GM03348 (cell line): ENCODE data around the gene MSLN.
"Not testable (repeated sequence)": the region's sequence is repeated elsewhere in the genome, so short reads cannot be mapped to it uniquely, and the experiment has no call there.

Experiments
- DNase-seq: peaks from one replicate; pipeline ENCODE4 v3.0.0; 2012; ENCODE audit warnings: low spot score

MSLN gene

DNA sequence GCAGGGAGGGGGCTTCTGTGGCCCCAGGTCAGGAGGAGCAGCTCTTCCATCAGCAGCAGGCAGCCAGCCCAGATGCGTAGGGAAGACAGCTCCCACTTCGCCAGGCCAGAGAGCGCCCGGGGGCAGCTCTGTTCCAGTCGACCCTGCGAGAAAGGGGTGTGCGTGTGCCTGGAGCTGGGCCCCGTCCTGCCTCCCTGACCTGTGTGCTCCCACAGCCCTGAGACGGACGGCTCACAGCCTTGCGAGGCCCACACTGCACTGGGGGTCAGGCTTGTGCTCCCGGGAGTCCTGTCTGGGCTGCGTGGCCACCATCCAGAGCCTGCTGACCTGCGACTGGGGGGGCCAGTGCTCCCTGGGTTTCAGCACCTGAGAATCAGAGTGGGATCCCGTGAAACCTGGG, 469 bp upstream of the MSLN start:
- DNase-seq, result no peak

DNA sequence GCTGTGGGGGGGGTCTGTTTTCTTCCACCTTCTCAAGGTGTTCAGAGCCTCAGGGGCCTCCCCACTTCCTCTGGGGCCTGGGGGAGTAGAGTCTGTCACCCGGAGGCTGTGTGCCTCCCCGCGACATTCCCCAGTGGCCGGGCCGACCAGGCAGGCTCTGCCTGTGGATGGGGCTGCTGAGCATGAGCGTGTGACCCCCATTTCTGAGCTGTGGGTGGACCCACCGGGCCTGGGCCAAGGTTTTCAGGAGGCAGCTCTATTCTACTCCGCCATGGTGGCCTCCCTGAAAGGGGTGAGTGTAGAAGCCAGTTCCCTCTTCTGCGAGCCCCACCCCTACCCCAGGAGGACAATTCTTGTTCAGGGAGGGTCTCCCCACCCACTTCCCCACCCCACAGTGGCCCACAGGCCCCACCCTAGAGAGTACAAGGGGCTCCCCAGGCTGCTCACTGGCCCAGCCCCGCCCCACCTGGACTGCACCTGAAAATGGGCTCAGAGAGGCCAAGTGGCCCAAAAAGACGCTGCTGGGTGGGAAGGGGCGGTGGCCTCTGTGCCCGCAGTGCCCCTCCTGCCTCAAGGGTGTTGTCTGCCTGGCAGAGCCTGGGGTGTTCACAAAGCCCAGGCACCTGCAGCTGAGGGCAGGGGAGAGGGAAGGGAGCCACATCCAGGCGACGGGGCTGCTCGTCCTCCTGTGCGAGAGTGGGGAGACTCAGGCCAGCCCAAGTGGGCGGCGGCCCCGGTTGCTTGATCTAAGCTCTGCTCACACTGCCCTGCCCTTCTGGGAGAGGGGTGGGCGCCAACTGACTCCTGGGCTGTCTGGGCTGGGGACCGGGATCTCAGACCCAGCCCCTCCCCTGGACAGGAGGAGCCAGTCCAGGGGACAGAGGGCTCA, 1.3 kb downstream of the MSLN start:
- no peak for DNase-seq

DNA sequence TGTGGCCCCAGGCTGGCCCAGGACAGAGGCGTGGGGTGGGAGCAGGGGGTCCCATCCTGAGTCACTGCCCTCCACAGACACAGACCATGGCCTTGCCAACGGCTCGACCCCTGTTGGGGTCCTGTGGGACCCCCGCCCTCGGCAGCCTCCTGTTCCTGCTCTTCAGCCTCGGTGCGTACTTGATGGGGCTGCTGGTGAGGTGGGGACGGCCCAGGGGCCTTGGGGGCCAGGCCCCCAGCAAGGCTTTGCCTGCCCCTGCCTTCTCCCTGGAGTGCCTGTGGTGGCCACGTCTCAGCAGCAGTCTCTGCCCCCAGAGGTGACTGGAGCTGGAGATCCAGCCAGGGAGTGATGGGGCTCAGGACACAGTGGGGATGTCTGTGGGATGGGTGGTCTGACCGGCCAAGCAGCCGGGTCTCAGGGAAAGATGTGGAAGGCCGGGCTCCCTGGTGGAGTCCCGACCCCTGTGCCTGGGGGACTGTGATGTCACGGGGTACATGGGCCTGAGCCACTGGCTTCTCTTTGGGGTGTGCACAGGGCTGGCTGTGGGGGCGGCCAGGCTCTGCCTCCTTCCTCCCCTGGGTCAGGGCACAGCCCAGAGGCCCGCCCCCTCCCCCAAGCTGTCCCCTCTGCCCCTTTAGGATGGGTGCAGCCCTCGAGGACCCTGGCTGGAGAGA, 2.2 kb downstream of the MSLN start:
- no peak for DNase-seq

DNA sequence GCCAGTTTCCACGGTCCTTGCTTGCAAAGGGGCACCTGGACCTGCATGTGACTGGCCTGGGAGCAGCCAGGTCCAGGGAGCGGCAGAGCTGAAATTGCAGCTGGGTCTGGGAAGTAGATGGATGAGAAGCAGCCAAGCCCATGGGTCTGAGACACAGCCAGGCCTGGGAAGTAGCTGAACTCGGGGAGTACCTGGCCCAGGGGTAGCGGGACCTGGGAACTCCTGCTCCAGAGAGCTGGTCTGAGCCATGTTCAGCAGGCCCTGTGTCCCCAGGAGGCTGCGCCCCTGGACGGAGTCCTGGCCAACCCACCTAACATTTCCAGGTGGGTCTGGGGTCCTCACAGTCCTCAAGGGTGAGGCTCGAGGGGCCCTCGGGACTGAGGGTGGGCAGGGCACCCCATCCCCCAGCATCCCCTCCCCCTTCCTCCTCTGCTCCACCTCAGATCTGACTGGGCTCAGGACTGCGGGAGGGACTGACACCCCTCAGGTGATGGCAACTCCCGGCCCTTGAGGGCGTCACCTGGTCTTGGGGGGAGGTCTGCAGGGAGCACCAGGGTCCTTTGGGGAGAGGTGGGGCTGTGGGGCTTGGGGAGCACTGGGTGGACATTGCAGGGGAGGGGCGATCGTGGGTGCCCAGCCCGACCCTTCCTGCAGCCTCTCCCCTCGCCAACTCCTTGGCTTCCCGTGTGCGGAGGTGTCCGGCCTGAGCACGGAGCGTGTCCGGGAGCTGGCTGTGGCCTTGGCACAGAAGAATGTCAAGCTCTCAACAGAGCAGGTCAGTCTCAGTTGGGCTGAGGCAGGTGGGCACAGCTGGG, 3.0 kb downstream of the MSLN start:
- no peak for DNase-seq

DNA sequence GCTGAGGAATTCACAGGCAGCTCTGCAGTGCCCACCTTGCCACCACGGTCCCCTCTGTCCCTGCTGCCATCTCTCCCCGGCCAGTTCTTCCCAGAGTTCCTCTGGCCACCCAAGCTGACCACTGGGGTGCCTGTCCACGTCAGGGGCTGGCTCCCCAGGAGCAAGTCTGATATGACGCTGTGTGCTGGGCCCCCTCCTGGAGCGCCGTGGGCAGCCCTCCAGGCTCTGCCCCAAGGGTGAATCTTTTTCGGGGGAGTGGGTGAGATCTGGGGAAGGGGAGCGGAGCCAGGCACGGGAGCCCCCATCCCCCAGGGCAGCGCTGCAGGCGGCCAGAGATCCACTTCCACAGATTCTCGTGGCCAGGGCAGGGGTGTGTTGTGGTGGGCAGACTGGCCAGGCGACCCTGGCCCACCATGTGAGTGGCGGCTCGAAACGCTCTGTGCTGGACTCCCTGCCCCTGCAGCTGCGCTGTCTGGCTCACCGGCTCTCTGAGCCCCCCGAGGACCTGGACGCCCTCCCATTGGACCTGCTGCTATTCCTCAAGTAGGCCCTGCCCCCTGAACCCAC, 3.7 kb downstream of the MSLN start:
- DNase-seq, result no peak

DNA sequence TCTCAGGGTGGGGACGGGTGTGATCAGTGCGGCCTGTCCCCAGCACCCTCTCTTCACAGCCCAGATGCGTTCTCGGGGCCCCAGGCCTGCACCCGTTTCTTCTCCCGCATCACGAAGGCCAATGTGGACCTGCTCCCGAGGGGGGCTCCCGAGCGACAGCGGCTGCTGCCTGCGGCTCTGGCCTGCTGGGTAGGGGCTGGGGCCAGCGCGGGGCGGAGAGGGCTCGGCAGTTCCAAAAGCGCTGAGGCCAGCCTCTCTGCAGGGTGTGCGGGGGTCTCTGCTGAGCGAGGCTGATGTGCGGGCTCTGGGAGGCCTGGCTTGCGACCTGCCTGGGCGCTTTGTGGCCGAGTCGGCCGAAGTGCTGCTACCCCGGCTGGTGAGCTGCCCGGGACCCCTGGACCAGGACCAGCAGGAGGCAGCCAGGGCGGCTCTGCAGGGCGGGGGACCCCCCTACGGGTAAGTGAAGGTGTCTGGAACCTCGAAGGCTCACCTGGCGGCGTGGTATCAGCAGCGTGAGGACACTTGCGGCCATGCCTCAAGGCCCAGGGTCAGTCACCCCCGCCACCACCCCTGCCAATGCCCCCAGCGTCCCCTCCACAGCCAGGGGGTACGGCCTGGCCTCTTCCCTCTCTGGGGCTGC, 4.4 kb downstream of the MSLN start:
- no peak for DNase-seq

DNA sequence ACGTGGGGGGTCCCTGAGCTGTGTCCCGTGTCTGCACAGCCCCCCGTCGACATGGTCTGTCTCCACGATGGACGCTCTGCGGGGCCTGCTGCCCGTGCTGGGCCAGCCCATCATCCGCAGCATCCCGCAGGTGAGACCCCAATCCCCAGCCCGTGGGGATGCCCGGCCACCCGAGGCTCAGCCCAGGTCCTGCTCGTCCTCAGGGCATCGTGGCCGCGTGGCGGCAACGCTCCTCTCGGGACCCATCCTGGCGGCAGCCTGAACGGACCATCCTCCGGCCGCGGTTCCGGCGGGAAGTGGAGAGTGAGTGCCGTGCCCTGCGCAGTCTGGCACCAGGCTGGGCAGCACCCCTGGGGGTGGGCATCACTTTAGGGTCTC, 4.9 kb downstream of the MSLN start:
- DNase-seq, result no peak

DNA sequence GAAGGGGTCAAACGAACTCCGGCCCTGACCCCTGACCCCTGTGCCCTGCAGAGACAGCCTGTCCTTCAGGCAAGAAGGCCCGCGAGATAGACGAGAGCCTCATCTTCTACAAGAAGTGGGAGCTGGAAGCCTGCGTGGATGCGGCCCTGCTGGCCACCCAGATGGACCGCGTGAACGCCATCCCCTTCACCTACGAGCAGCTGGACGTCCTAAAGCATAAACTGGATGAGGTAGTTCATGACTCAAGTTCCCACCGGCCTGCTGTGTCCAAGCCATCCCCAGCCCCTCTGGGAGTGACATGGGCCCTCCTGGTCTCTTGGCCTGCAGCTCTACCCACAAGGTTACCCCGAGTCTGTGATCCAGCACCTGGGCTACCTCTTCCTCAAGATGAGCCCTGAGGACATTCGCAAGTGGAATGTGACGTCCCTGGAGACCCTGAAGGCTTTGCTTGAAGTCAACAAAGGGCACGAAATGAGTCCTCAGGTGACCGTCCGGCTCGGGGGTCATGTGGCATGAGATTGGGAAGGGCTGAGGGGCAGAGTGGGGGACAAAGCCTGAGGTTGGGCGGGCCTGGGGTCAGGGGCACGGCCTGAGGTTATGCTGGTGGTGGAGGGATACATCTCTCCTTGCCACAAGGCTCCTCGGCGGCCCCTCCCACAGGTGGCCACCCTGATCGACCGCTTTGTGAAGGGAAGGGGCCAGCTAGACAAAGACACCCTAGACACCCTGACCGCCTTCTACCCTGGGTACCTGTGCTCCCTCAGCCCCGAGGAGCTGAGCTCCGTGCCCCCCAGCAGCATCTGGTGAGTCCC, 5.7 kb downstream of the MSLN start:
- no peak for DNase-seq

DNA sequence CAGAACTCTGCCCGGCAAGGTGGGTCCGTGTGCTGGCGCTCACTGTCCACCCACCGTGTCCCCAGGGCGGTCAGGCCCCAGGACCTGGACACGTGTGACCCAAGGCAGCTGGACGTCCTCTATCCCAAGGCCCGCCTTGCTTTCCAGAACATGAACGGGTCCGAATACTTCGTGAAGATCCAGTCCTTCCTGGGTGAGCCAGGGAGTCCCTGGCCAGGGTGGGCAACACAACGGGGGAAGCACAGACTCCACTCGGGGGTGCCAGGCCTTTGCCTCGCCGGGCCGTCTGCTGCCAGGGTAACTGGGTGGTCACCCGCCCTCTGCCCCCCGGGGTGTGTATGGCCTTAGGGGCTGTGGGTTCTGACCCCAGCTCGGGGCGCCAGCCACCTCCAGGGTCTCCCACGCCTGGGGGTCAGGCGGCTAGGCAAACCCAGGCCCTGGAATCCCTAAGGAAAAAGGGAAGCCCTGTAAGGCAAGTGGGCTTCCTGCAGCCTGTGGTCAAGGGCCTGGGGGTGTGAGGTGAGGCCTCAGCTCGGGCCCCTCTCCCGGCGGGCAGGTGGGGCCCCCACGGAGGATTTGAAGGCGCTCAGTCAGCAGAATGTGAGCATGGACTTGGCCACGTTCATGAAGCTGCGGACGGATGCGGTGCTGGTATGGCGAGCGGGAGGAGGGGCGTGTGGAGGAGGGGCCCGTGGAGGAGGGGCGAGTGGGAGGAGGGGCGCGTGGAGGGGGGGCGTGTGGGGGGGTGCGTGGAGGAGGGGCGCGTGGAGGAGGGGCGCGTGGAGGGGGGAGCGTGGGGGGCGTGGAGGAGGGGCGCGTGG, 6.5 kb downstream of the MSLN start:
- DNase-seq, result no peak

DNA sequence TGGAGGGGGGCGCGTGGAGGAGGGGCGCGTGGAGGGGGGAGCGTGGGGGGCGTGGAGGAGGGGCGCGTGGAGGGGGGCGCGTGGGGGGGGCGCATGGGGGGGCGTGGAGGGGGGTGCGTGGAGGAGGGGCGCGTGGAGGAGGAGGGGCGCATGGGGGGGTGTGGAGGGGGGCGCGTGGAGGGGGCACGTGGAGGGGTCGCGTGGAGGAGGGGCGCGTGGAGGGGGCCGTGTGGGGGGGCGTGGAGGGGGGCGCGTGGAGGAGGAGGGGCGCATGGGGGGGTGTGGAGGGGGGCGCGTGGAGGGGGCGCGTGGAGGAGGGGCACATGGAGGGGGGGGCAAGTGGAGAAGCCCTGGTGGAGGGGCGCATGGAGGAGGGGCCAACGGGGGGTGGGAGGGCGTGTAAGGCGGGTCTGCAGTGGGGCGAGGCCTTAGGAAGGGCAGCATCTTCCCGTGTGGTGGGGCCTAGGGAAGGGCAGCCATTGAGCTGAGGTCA, 7.3 kb downstream of the MSLN start:
- DNase-seq, result no peak

DNA sequence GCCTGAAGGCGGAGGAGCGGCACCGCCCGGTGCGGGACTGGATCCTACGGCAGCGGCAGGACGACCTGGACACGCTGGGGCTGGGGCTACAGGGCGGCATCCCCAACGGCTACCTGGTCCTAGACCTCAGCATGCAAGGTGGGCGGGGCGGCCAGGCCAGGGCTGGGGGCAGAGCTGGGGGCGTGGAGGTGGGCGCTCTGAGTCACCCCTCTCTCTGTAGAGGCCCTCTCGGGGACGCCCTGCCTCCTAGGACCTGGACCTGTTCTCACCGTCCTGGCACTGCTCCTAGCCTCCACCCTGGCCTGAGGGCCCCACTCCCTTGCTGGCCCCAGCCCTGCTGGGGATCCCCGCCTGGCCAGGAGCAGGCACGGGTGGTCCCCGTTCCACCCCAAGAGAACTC, 7.9 kb downstream of the MSLN start:
- DNase-seq, result no peak

DNA sequence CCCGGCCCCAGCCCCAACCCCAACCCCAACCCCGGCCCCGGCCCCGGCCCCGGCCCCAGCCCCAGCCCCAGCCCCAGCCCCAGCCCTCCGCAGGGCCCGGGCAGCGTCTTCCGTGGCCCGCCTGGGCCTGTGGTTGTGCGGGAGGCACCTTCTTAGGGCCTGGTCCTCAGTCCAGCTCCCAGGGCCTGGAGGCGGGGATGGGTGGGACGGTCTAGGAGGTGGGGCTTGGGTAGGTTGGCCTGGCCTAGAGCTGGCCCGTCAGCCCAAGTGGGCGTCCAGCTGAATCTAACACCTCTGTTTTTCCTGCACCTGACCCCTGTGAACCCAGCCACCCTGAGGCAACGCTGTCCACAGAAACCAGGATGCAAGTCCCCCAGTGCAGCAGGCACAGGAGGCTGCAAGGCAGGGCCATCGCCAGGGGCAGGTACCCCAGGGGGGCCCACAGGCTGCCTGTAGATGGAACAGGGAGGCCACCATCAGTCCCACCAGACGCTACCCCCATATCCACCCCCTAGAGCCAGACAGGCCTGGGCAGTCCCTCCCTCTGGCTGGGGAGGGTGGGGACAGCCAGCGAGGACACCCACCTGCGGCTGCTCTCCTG, 8.8 kb downstream of the MSLN start:
- DNase-seq, result no peak

DNA sequence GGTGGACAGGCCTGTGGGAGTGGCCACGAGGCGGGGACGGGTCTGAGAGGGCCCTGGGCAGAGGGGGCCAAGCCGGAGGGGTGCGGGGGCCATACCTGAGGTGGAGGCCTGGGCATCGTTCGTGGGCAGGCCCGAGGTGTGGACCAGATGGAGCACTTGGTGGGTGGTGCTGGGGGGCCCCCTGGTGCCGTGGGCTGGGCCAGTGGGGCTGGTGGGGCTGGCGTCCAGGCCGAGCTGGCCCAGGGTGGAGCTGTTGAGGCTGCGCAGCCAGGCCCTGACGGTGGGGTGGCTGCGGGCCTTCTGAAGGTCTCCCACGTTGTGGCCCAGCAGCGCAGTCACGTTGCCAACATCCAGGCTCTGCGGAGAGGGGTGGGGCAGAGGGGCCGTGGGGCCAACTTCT, 9.4 kb downstream of the MSLN start:
- DNase-seq, result no peak

DNA sequence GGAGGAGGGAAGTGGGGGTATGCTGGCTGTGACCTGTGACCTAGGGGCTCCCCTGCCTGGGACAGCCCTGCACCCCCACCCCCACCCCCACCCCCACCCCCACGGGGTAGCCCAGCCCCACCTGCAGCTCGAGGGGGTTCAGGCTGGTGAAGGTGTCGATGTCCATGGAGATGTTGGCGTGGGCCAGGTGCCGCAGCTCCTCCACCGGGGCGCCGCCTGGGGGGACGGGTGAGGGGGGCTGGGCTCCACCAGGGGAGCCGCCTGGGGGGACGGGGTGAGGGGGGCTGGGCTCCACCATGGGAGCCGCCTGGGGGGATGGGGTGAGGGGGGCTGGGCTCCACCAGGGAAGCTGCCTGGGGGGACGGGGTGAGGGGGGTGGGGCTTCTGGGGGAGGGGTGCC, 9.9 kb downstream of the MSLN start:
- DNase-seq, result no peak

DNA sequence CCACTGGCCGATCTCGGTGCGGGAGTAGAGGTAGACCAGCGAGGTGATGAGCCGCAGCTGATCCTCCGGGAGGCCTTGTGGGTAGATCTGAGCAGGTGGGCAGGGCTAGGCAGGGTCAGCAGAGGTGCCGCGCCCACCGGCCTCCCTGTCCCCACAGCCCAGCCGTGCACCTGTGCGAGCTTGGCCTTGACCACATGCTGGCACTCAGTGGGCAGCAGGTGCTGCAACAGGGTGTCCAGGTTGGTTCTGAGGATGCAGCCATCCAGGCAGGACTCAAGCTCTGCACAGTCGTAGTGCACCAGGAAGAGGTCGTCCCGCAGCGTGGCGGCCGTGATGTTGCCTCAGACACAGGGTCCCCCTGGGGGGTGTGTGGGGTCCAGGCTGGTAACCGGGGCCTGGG, 12.4 kb downstream of the MSLN start:
- no peak for DNase-seq

DNA sequence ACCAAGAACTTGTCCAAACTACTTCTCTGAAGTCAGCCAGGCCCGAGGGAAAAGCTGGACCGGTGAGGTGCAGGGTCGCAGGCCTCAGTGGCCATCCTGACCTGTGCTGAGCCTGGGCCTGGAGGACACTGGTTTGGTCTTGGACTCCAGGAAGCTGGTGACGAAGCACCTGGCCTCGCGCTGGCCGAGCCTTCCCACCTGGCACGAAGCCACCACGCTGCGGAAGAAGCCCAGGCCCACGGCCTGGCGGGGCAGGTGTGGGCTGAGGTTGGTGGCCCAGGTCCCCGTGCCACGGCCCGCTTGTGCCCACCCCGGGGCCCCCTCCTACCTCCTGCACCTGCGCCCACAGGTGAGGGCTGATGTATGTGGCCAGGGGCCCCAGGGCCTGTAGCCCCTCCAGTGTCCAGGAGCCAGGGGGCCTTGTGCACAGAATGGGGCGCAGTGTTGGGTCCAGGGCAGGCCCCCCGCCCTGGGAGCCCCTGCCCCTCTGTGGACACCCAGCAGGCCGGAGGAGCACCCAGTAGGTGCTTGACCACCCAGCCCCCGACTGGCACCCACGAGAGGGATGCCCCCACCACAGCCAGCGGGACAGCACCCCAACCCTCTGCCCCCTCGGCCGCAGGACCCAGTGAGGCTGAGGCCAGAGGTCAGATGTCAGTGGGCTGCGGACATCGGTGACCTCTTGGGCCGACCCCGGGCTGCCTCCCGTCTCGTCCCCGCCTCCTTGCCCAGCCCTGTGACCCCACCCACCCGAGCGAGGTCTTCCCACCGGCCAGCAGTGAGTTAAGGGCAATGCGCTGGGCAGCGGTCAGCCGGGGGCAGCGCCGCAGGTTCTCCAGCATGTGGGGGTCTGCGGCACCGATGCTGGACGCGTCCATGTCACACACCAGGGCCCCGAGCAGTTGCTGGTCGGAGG, 13.8 kb downstream of the MSLN start:
- DNase-seq, result no peak

DNA sequence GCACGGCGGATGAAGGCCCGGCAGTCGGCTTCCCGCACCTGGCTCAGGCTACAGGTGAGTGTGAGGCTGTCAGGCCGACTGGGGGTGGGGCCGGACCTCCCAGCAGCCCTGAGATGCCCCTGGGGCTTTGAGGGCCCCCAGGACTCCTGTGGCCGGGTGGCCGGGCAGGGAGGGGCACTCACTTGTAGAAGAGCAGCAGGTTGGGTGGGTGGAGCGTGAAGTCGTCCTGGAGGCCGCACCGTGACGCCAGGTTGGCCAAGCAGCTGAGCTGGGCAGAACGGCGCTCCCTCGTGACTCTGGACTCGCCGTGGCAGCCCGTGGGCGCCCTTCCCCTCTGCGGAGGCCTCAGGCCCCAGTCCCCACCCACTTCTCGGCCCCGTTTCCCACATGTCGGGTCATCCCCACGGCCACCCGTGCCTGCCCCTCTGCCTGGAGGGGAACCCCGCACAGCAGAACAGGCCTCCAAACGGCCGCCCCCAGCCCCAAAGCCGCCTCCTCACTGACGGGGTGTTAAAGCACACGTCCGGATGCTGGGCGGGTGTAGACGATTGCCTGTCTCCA, 14.8 kb downstream of the MSLN start:
- no peak for DNase-seq

DNA sequence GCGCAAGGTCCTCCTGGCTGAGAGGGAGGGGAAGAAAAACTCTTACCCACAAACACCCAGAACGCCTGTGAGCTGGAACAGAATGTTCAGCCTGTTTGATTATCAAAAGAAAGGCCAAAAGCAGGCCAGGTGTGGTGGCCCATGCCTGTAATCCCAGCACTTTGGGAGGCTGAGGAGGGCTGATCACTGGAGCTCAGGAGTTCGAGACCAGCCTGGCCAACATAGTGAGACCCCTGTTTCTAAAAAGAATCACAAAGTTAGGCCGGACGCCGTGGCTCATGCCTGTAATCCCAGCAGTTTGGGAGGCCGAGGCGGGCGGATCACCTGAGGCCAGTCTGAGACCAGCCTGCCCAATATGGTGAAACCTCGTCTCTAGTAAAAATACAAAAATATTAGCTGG, 15.8 kb downstream of the MSLN start:
- not testable (repeated sequence) for DNase-seq
